ENCODE data around the gene SERTAD4. TPM values are rescaled to one million over a fixed set of nuclear protein-coding genes. Genes with fewer than 3 reads are reported as not detected.

SERTAD4 gene
- total RNA-seq, 1 experiment from 2014 or later, result 3.9 TPM

GRCh38 chr1:210207597-210208450, 24.8 kb upstream of the SERTAD4 start:
- H3K36me3 Mint-ChIP-seq (ENCODE audit: insufficient read depth in 1 of 3, low read depth in 3 of 3), result no peaks in the 10 kb centered on the region; a peak in 1 of 7 replicates
- H3K4ac ChIP-seq (ENCODE audit: low read depth, low read length), result no peak overlapping the region
- H3T11ph ChIP-seq (ENCODE audit: low read length), result no peak overlapping the region
- no peaks in the 10 kb centered on the region for H3K79me2 ChIP-seq (ENCODE audit: insufficient read depth, low read length)
- no peak overlapping the region for H2AFZ ChIP-seq (ENCODE audit: low read length)
- no peak overlapping the region for H3K14ac ChIP-seq (ENCODE audit: insufficient read depth, low read length)
- no peaks in the 10 kb centered on the region for H4K20me1 ChIP-seq (ENCODE audit: control insufficient read depth, insufficient read depth, insufficient read length)
- no peaks in the 10 kb centered on the region for H3K79me1 ChIP-seq (ENCODE audit: insufficient read depth, low read depth, low read length, poor library complexity, severe bottlenecking)
- H3K4me1 ChIP-seq (ENCODE audit: insufficient read depth, low read length), result no peaks in the 10 kb centered on the region; the same call in 1 of the 2 replicates
- H4K8ac ChIP-seq (replicated peaks; ENCODE audit: insufficient read length, low read depth, low read length), result no peak overlapping the region
- H2AK5ac ChIP-seq (ENCODE audit: insufficient read length, low read length), result no peak overlapping the region
- no peak overlapping the region for H3K23ac ChIP-seq (ENCODE audit: insufficient read length, low read depth, low read length)
- H3K27ac ChIP-seq (ENCODE audit: insufficient read length, low read depth, low read length), result no peak overlapping the region
- no peak for TF ChIP-seq CTCF (conservative IDR thresholded peaks at IDR 0.05)
- no peaks in the 10 kb centered on the region for H3K9me3 ChIP-seq (ENCODE audit: control insufficient read depth, low read depth, low read length)
- H3K27me3 Mint-ChIP-seq (ENCODE audit: low read depth), result no peaks in the 10 kb centered on the region; the same call in 1 of the 2 replicates
- no peak overlapping the region for H3K56ac ChIP-seq (ENCODE audit: insufficient read length, low read depth, low read length)
- H4K91ac ChIP-seq (ENCODE audit: insufficient read length, low read depth, low read length), result no peak overlapping the region
- no peak overlapping the region for H2BK5ac ChIP-seq (ENCODE audit: insufficient read length, low read length)
- DNase-seq, result no peak
- H3K4me2 ChIP-seq (ENCODE audit: insufficient read depth, insufficient read length, low read length), result no peak overlapping the region
- H3K4me3 Mint-ChIP-seq, result no peak overlapping the region
- H3K27me3 ChIP-seq (ENCODE audit: insufficient read depth, low read length), result no peaks in the 10 kb centered on the region
- peaks cover 10 to 11% of the 10 kb centered on the region in 2 experiments for H3K4me1 Mint-ChIP-seq
- H2BK15ac ChIP-seq (ENCODE audit: low read depth, low read length), result no peak overlapping the region
- peak overlapping the region in 1 of 3 experiments; percentile 36; a peak in 1 of 7 replicates for H3K27ac Mint-ChIP-seq
- H2BK12ac ChIP-seq (ENCODE audit: insufficient read length, low read depth, low read length), result no peak overlapping the region
- H3K9me3 Mint-ChIP-seq, result no peaks in the 10 kb centered on the region
- no peak overlapping the region for H2BK20ac ChIP-seq (ENCODE audit: low read depth, low read length, poor library complexity, severe bottlenecking)
- WGBS (ENCODE audit: extremely low coverage, insufficient read length, low lambda C conversion rate), result no CpG with 5 or more reads among the region's 2 CpGs
- no peak overlapping the region for H4K5ac ChIP-seq (ENCODE audit: insufficient read length, low read depth, low read length)
- no peak overlapping the region for H3K18ac ChIP-seq (ENCODE audit: insufficient read length, low read depth, low read length)
- H2BK120ac ChIP-seq (ENCODE audit: low read depth, low read length, poor library complexity, severe bottlenecking), result no peak overlapping the region
- H3K9ac ChIP-seq (ENCODE audit: extremely low read depth, insufficient read length, low read length), result no peak overlapping the region
- H3K23me2 ChIP-seq (ENCODE audit: insufficient read length, low read depth, low read length, poor library complexity, severe bottlenecking), result no peaks in the 10 kb centered on the region

All from H9 (cell line).